ENCODE results near the gene ATG10.
"Not testable (repeated sequence)": the region's sequence is repeated elsewhere in the genome, so short reads cannot be mapped to it uniquely, and the experiment has no call there.

ATG10 gene

DNA sequence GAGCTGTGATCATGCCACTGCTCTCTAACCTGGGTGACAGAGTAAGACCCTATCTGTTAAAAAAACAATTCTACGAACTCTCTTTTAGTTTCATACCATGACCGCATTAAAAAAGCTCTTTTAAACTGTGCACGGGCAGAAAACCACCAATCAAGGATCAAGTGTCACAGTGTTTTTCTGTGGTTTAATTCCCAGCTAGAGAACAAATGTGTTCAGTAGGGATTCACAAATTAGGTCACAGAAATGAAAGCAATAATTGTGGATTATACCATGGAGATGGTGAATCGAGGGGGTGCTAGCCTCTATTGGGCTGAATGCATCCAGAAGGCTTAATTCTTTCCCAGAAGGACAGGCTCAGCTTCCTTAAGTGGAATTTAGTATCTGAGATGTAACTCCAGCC lies 79.1 kb downstream of the ATG10 start:
- no peaks in the 10 kb centered on the region for H3K4me1 Mint-ChIP-seq (ENCODE audit: low read depth)
- no peaks in the 10 kb centered on the region for H3K36me3 Mint-ChIP-seq (ENCODE audit: low read depth)
- DNase-seq (ENCODE audit: low spot score): no peak
- no peak overlapping the region for H3K27ac Mint-ChIP-seq
- no peak overlapping the region for H3K4me3 Mint-ChIP-seq
- H3K27me3 Mint-ChIP-seq (ENCODE audit: low read depth): no peaks in the 10 kb centered on the region
- H3K9me3 Mint-ChIP-seq: peaks cover 5% of the 10 kb centered on the region

DNA sequence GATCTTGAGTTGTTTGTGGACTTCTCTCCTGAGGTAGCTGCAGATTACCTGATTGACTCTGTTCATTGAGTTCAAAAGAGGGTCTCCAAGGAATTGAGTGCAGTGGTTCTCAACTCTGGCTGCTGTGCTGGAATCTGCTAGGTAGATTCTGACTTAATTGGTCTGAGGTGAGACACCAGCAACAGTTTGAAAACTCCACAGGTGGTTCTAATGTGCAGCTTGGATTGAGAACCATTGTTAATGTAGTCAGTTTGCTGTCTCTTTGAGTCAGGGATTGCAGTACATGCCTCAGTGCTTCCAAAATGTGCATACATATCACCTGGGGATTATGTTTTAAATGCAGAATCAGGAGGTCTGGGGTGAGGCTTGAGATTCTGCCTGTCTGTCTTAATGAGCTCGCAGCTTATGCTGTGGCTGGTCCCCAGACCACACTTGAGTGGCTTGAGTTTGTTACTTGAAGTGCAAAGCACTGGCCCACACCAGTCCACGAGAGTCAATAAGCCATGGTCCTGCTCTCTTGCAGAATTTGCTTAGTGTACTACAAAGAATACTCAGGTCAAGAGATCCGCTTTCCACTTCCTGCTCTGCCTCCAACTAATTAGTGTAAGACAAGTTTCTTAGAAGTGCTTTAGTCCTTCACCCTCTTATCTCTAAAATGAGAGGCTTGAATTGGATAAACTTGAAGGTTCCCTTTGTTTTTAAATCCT lies 82.3 kb downstream of the ATG10 start:
- peaks cover 2% of the 10 kb centered on the region for H3K4me1 Mint-ChIP-seq (ENCODE audit: low read depth)
- DNase-seq (ENCODE audit: low spot score): no peak
- H3K36me3 Mint-ChIP-seq (ENCODE audit: low read depth): no peaks in the 10 kb centered on the region
- no peaks in the 10 kb centered on the region for H3K9me3 Mint-ChIP-seq
- H3K27me3 Mint-ChIP-seq (ENCODE audit: low read depth): no peaks in the 10 kb centered on the region
- no peak overlapping the region for H3K4me3 Mint-ChIP-seq
- no peak overlapping the region for H3K27ac Mint-ChIP-seq

DNA sequence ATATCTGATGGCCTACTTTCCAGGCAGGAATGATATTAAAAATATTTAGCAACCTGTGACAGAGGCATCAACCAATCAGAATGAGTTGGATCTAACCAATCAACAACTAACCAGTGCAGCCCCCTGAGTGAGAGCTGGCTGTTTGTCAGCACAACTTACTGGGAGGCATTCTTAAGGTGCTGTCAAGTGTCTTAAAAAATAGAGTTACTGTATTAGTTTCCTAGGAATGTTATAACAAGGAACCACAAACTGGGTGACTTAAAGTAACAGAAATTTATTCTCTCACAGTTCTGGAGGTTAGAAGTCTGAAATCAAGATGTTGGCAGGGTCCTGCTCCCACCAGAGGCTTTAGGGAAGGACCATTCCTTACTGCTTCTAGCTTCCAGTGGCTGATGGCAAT lies 85.2 kb downstream of the ATG10 start:
- DNase-seq (ENCODE audit: low spot score): no peak
- Mint-ChIP-seq H3K9me3 (no peaks in the 10 kb centered on the region), H3K4me3 (no peak overlapping the region), H3K27ac (no peak overlapping the region), H3K27me3 (ENCODE audit: low read depth) (no peaks in the 10 kb centered on the region), H3K4me1 (ENCODE audit: low read depth) (peaks cover 2% of the 10 kb centered on the region), H3K36me3 (ENCODE audit: low read depth) (no peaks in the 10 kb centered on the region)

DNA sequence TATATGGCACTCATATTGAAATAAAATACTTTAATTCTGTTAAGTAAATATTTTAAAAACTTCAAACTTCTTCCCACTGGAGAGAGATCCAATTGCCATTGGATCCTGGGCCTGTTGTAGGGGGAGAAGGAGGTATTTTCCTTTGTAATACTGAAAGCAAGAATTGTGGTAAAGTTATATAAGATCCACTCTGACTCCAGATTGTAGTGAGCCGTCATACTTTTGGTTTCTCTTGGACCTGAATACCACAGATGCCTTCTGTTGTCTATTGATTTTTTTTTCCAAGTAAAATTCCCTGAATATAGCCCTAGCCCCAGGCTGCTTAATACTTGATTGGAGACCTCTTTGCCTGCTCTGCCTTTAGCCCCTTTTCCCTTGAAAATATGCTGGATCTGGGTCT lies 86.9 kb downstream of the ATG10 start:
- no peak overlapping the region for H3K27ac Mint-ChIP-seq
- no peak overlapping the region for H3K4me3 Mint-ChIP-seq
- H3K36me3 Mint-ChIP-seq (ENCODE audit: low read depth): peaks cover 2% of the 10 kb centered on the region
- H3K9me3 Mint-ChIP-seq: no peaks in the 10 kb centered on the region
- DNase-seq (ENCODE audit: low spot score): no peak
- H3K4me1 Mint-ChIP-seq (ENCODE audit: low read depth): peaks cover 2% of the 10 kb centered on the region
- H3K27me3 Mint-ChIP-seq (ENCODE audit: low read depth): no peaks in the 10 kb centered on the region

- Mint-ChIP-seq H3K4me3 (no peak overlapping the region), H3K36me3 (ENCODE audit: low read depth) (peaks cover 4% of the 10 kb centered on the region), H3K4me1 (ENCODE audit: low read depth) (peaks cover 6% of the 10 kb centered on the region), H3K27ac (no peak overlapping the region), H3K27me3 (ENCODE audit: low read depth) (no peaks in the 10 kb centered on the region), H3K9me3 (no peaks in the 10 kb centered on the region)
- DNase-seq (ENCODE audit: low spot score): no peak
Measured at GRCh38 chr5:82066791-82067190, 95.0 kb downstream of the ATG10 start.

DNA sequence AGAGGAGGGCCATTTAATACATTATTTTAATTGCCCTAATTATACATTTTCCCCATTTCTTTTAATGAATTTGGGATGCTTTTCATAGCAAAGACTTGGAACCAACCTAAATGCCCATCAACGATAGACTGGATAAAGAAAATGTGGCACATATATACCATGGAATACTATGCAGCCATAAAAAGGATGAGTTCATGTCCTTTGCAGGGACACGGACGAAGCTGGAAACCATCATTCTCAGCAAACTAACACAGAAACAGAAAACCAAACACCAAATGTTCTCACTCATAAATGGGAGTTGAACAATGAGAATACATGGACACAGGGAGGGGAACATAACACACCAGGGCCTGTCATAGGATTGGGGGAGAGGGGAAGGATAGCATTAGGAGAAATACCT lies 96.2 kb downstream of the ATG10 start:
- not testable (repeated sequence) for H3K27ac Mint-ChIP-seq; H3K27me3 Mint-ChIP-seq (ENCODE audit: low read depth); H3K36me3 Mint-ChIP-seq (ENCODE audit: low read depth); H3K9me3 Mint-ChIP-seq; DNase-seq (ENCODE audit: low spot score); H3K4me1 Mint-ChIP-seq (ENCODE audit: low read depth)
- peak overlapping the region; percentile 54 for H3K4me3 Mint-ChIP-seq

DNA sequence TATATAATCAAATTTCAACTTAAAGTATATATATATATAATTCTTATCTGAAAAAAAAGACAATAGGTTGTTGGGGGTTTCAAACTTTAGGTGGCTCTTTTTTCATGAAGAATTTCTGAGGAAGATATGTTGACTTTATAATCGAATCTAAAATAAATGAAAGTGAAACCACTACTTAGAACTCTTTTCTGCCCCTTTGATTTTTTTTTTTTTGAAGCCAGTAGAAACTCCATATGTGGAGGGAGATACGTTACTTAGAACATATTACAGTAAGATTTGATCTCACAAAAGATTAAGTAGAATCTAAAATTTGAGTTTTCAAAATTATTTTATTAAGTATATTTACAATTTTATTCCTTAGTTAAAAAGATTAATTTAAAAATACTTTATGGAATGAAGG lies 96.9 kb downstream of the ATG10 start:
- H3K4me3 Mint-ChIP-seq: peak overlapping the region; percentile 65
- no peak for DNase-seq (ENCODE audit: low spot score)
- H3K4me1 Mint-ChIP-seq (ENCODE audit: low read depth): peaks cover 6% of the 10 kb centered on the region
- peak overlapping the region; percentile 11 for H3K27ac Mint-ChIP-seq
- H3K36me3 Mint-ChIP-seq (ENCODE audit: low read depth): peaks cover 2% of the 10 kb centered on the region
- no peaks in the 10 kb centered on the region for H3K9me3 Mint-ChIP-seq
- no peaks in the 10 kb centered on the region for H3K27me3 Mint-ChIP-seq (ENCODE audit: low read depth)

DNA sequence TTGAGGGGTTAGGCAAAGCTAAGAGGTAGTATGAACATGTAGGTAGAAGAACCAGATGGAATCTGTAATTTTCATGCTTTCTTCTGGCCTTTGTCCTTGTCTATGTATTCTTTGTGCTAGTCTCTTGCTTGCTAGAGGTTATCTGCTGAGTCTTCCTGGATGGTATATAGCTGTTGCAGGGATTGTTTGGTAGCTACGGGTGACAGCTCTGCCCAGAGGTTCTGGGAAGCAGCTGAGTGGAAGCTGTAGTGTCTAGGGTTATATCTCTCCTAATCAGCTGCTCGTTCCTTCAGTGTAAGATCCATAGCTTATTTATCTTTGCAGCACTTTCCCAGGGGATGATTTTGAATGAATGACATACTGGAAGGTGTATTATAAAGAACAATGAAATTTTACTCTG lies 100.3 kb downstream of the ATG10 start:
- no peak overlapping the region for H3K4me3 Mint-ChIP-seq
- no peak for DNase-seq (ENCODE audit: low spot score)
- peaks cover 6% of the 10 kb centered on the region for H3K4me1 Mint-ChIP-seq (ENCODE audit: low read depth)
- H3K27me3 Mint-ChIP-seq (ENCODE audit: low read depth): no peaks in the 10 kb centered on the region
- H3K27ac Mint-ChIP-seq: no peak overlapping the region
- H3K36me3 Mint-ChIP-seq (ENCODE audit: low read depth): peaks cover 2% of the 10 kb centered on the region
- H3K9me3 Mint-ChIP-seq: no peaks in the 10 kb centered on the region

DNA sequence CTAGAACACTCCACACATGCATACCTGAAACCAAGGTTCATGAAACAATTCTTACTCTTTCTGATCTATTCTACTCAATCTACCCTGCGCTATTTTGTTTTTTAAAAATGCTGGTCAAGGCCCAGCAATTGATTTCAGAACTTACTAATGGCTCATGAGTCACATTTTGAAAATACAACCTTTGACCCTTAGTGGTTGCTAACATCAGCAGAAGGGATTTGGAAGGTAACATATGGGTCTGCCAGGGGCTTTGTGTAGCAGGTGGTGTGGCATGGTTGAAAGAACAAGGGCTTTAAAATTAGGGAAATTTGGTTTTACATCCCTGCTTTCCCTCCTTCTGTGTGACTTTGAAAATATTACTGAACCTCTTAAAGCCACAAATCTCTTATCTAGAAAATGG lies 101.4 kb downstream of the ATG10 start:
- no peaks in the 10 kb centered on the region for H3K9me3 Mint-ChIP-seq
- H3K27ac Mint-ChIP-seq: no peak overlapping the region
- peaks cover 5% of the 10 kb centered on the region for H3K4me1 Mint-ChIP-seq (ENCODE audit: low read depth)
- peaks cover under 1% of the 10 kb centered on the region for H3K36me3 Mint-ChIP-seq (ENCODE audit: low read depth)
- H3K4me3 Mint-ChIP-seq: no peak overlapping the region
- H3K27me3 Mint-ChIP-seq (ENCODE audit: low read depth): no peaks in the 10 kb centered on the region
- DNase-seq (ENCODE audit: low spot score): no peak

GRCh38 chr5:82074950-82075349 lies 103.1 kb downstream of the ATG10 start:
- Mint-ChIP-seq H3K9me3 (peaks cover 5% of the 10 kb centered on the region), H3K4me3 (no peak overlapping the region), H3K4me1 (ENCODE audit: low read depth) (no peaks in the 10 kb centered on the region), H3K27me3 (ENCODE audit: low read depth) (no peaks in the 10 kb centered on the region), H3K36me3 (ENCODE audit: low read depth) (peaks cover 3% of the 10 kb centered on the region), H3K27ac (no peak overlapping the region)
- no peak for DNase-seq (ENCODE audit: low spot score)

DNA sequence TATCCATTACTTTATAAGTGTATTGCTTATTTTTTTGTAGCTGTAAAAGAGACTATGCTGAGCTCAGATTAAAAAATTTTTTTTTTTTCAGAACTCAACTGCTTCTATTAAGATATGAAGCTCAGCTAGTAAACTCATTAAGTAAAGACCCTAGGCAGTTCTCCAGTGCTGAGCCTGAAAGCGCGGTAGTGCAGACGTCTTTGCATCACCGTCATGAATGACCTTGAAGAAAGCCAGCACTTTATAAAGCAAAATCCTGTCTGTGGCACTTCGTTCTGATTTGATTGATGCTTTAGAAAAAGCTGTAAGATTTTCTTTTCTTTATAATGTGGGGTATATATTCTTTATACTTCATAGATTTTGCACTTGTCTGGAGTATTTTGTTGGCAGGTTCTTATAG lies 105.7 kb downstream of the ATG10 start:
- no peak for DNase-seq (ENCODE audit: low spot score)
- no peak overlapping the region for H3K4me3 Mint-ChIP-seq
- H3K27ac Mint-ChIP-seq: no peak overlapping the region
- H3K27me3 Mint-ChIP-seq (ENCODE audit: low read depth): no peaks in the 10 kb centered on the region
- no peaks in the 10 kb centered on the region for H3K4me1 Mint-ChIP-seq (ENCODE audit: low read depth)
- peaks cover 3% of the 10 kb centered on the region for H3K36me3 Mint-ChIP-seq (ENCODE audit: low read depth)
- peaks cover 13% of the 10 kb centered on the region for H3K9me3 Mint-ChIP-seq

DNA sequence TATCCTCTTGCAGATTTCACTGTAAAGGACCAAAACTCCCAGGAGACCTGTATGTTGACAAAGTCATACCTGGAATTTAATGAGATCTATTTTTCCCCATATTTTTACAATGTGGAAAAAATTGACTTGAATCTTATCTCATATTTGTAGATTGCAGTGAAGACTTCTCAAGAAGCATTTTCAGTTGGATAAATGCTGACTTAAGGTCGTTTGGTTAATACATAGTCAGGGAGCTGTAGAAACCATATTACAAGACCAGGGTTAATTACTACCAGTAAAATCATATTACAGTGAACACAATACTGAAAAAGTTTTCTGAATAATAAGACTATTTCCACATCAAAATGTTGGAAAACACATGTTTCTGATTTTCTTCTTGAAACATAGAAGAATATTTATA lies 119.8 kb downstream of the ATG10 start:
- H3K4me3 Mint-ChIP-seq: no peak overlapping the region

GRCh38 chr5:82095536-82095935 lies 123.7 kb downstream of the ATG10 start:
- Mint-ChIP-seq H3K4me1 (ENCODE audit: low read depth) (peaks cover 10% of the 10 kb centered on the region), H3K9me3 (peaks cover 16% of the 10 kb centered on the region), H3K27me3 (ENCODE audit: low read depth) (no peaks in the 10 kb centered on the region), H3K36me3 (ENCODE audit: low read depth) (peaks cover 6% of the 10 kb centered on the region), H3K4me3 (no peak overlapping the region), H3K27ac (no peak overlapping the region)
- DNase-seq (ENCODE audit: low spot score): no peak

More for the DNA sequence above, 119.8 kb downstream of the ATG10 start:
- H3K27ac Mint-ChIP-seq: no peak overlapping the region
- H3K4me1 Mint-ChIP-seq (ENCODE audit: low read depth): peaks cover 6% of the 10 kb centered on the region
- H3K27me3 Mint-ChIP-seq (ENCODE audit: low read depth): no peaks in the 10 kb centered on the region
- H3K36me3 Mint-ChIP-seq (ENCODE audit: low read depth): peaks cover 7% of the 10 kb centered on the region
- H3K9me3 Mint-ChIP-seq: peaks cover 25% of the 10 kb centered on the region
- no peak for DNase-seq (ENCODE audit: low spot score)

DNA sequence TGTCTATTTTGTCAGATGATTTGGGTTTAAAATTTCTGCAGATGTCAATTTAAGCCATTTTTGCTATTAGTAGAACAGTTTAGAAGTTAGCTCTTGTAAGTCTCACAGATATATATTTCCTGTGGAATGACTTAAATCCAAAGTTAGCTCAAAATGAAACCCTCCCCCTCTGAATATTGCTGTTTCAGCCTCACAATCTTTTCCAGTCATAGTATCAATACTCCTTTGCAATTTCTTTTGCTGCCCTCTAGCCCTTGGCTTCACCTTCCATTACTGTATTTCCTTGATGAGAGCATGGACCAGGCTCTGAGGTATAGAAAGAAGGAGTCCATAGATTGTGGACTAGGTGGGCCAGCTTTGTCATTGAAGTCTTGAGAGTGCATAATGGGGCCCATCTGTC lies 124.4 kb downstream of the ATG10 start:
- H3K27me3 Mint-ChIP-seq (ENCODE audit: low read depth): no peaks in the 10 kb centered on the region
- H3K4me1 Mint-ChIP-seq (ENCODE audit: low read depth): peaks cover 15% of the 10 kb centered on the region

More for the DNA sequence above, 124.4 kb downstream of the ATG10 start:
- peaks cover 6% of the 10 kb centered on the region for H3K36me3 Mint-ChIP-seq (ENCODE audit: low read depth)
- H3K27ac Mint-ChIP-seq: no peak overlapping the region
- H3K4me3 Mint-ChIP-seq: no peak overlapping the region
- peaks cover 16% of the 10 kb centered on the region for H3K9me3 Mint-ChIP-seq
- no peak for DNase-seq (ENCODE audit: low spot score)
